Activated naive CD4-positive, alpha-beta T cell treated with anti-CD3 and anti-CD28 coated beads, Interleukin-2, amount 10 ng/mL, durations not matched to agents 7 days and 5 days (primary cell): ENCODE results near the gene CCDC141.

Experiments used
- CTCF ChIA-PET: fragments of 350-600 bp; sonication (Branson Sonifier 250); formaldehyde crosslinking; loops from one replicate; lab custom pipeline; 2021; ENCODE audit warnings: antibody characterized with exemption; lab: Charles Lee
- DNase-seq: peaks from one replicate; pipeline ENCODE4 v3.0.0-alpha.2; 2020
- H3K27ac Mint-ChIP-seq: one replicate; pipeline ENCODE4 v1.8.0; 2021; ENCODE audit warnings: mild to moderate bottlenecking, moderate library complexity, mixed read lengths
- H3K27me3 Mint-ChIP-seq: one replicate; pipeline ENCODE4 v1.8.0; 2021; ENCODE audit warnings: mild to moderate bottlenecking, mixed read lengths
- H3K36me3 Mint-ChIP-seq: one replicate; pipeline ENCODE4 v1.8.0; 2021; ENCODE audit warnings: mixed read lengths
- H3K4me1 Mint-ChIP-seq: one replicate; pipeline ENCODE4 v1.8.0; 2021; ENCODE audit warnings: mixed read lengths
- H3K4me3 Mint-ChIP-seq: one replicate; pipeline ENCODE4 v1.8.0; 2021; ENCODE audit warnings: mild to moderate bottlenecking, moderate library complexity, mixed read lengths
- H3K9me3 Mint-ChIP-seq: one replicate; pipeline ENCODE4 v1.8.0; 2021; ENCODE audit warnings: mixed read lengths

Gene CCDC141

DNA sequence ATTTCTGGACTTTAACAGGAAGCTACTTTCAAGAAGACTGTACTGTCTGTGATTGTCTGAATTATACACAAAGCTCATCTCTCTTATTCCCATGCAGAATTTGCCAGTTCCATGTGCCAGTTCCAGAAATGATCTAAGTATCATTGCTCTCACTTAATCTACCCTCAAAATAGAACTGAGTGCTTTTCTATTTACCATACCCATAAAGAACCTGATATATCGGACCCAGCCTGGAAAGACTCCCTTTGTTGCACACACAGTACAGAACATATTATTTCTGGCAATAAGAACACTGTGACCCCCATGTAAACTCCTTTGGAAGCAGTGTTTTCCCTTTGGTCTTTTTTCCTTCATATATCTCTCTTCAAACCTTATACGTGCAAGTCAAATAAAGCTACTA lies 140.4 kb downstream of the CCDC141 start:
- Mint-ChIP-seq H3K4me1 (peaks cover 11% of the 10 kb centered on the region), H3K27me3 (no peaks in the 10 kb centered on the region), H3K27ac (no peak overlapping the region), H3K4me3 (no peak overlapping the region), H3K36me3 (peaks cover 1% of the 10 kb centered on the region), H3K9me3 (no peaks in the 10 kb centered on the region)
- CTCF ChIA-PET, result interaction anchor here (0.7 to 1.7 kb wide), 7 partner anchors 9 to 209 kb away, joined by 3 to 8 read pairs (median 3); no protein-coding TSS in a partner anchor
- DNase-seq, result no peak

DNA sequence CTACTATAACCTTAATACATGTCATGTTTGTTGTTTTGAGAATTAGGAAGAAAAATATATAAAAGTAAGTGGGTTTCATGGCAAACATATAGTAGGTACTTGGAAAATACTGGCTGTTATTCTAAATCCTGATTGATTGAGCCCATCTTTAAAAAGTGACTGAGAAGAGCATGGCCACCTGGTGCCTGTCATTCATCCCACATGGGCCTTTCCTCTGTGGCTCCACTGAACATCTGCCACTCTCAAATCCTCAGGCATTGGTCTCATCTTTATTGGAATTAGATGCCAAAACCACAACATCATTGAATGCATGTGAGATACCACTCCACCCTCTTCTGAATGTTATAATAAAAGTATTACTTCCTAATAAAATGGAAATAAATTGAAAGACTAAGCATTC lies 141.1 kb downstream of the CCDC141 start:
- Mint-ChIP-seq H3K9me3 (no peaks in the 10 kb centered on the region), H3K36me3 (peaks cover 2% of the 10 kb centered on the region), H3K4me1 (peaks cover 9% of the 10 kb centered on the region), H3K27me3 (no peaks in the 10 kb centered on the region), H3K27ac (no peak overlapping the region), H3K4me3 (no peak overlapping the region)
- no peak for DNase-seq
- CTCF ChIA-PET, result interaction anchor here (1.3 to 1.7 kb wide), 4 partner anchors 10 to 18 kb away, joined by 3 to 8 read pairs (median 4); no protein-coding TSS in a partner anchor

DNA sequence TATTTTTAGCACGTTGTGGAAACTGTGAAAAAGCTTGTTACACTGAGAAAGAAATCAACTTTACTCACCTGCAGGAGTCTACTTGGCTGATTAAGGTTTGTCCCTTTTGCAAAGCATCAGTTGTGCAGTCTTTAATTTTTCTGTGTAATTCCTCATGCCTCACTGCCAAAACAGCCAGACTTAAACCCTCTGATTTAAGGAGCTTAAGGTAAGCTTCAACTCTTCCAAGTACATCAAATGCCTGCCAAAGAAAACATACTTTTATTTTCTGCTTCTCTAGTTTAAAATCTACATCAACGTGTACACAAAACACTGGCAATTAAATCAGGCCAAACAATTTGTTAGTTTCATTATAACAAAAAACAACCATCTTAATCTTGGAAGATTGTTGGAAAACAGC lies 144.7 kb downstream of the CCDC141 start:
- Mint-ChIP-seq H3K36me3 (peaks cover 2% of the 10 kb centered on the region), H3K4me3 (no peak overlapping the region), H3K9me3 (no peaks in the 10 kb centered on the region), H3K27ac (no peak overlapping the region), H3K27me3 (no peaks in the 10 kb centered on the region), H3K4me1 (no peaks in the 10 kb centered on the region)
- CTCF ChIA-PET, result interaction anchor here (1.0 to 1.9 kb wide), 2 partner anchors 8 to 12 kb away, joined by 3 to 5 read pairs; no protein-coding TSS in a partner anchor
- no peak for DNase-seq

DNA sequence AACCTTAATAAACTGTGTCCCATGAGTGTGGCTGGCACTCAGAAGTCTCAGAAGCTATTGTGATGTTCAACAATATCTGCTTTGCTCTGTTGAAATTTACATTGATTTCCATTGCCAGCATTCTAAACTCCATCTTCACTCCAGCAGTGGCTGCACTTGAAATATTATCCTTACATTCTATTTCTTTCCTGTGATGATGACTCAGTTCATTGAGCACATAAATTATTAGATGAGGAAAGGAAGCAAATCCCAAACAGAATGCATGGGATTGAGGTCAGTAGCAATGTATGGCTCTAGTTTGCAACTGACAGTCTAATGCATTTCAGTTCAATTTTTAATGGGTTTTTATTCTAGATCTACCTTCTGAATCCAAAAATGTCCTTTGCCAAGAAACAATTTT lies 150.3 kb downstream of the CCDC141 start:
- peaks cover 2% of the 10 kb centered on the region for H3K36me3 Mint-ChIP-seq
- no peak overlapping the region for H3K4me3 Mint-ChIP-seq
- H3K27ac Mint-ChIP-seq, result no peak overlapping the region
- no peaks in the 10 kb centered on the region for H3K9me3 Mint-ChIP-seq
- H3K27me3 Mint-ChIP-seq, result no peaks in the 10 kb centered on the region
- H3K4me1 Mint-ChIP-seq, result no peaks in the 10 kb centered on the region
- CTCF ChIA-PET, result interaction anchor here (0.6 to 1.7 kb wide), 2 partner anchors 12 to 398 kb away, joined by 3 to 5 read pairs; no protein-coding TSS in a partner anchor
- no peak for DNase-seq

DNA sequence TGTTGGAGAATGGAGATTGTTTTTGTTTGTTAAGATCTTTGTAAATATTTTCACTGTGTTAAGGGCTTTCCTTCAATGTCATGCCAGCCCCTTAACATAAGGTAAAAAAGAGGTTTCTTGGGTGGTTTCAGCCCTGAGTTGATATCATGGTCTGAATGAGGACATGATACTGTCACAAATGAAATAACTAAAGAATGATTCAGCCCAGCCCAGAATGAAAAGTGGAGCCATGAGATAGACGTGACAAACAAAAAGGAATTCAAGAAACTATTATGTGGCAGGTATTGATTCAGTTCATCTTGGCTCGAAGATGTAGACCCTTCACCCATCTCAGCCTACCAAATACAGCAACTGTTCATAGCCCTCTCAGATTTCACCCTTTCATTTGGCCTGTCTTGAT lies 154.1 kb downstream of the CCDC141 start:
- no peaks in the 10 kb centered on the region for H3K9me3 Mint-ChIP-seq
- CTCF ChIA-PET, result no interaction called here
- H3K27ac Mint-ChIP-seq, result no peak overlapping the region
- no peaks in the 10 kb centered on the region for H3K36me3 Mint-ChIP-seq
- H3K4me1 Mint-ChIP-seq, result no peaks in the 10 kb centered on the region
- no peaks in the 10 kb centered on the region for H3K27me3 Mint-ChIP-seq
- no peak overlapping the region for H3K4me3 Mint-ChIP-seq
- DNase-seq, result no peak

DNA sequence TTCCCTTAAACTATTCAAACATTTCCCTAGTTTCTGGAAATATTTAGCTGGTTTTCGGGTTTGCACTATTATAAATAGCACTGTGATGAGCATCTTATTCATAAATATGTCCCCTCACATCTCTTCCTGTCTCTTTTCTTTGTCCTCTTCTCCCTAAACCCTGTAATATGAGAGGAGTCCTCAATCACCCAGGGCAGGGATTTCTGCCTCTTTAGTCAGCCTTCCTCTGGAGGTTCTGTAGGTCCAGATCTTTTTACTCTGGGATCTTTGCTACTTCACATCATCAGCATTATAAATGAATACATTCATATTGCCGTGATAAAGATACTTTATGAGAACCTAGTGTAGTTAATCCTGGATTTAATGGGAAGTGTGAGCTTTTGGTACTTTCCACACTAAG lies 154.8 kb downstream of the CCDC141 start:
- DNase-seq, result no peak
- H3K4me1 Mint-ChIP-seq, result no peaks in the 10 kb centered on the region
- H3K9me3 Mint-ChIP-seq, result no peaks in the 10 kb centered on the region
- no peak overlapping the region for H3K4me3 Mint-ChIP-seq
- CTCF ChIA-PET, result interaction anchor here (2.0 to 3.4 kb wide), 2 partner anchors 125 to 235 kb away, joined by 9 to 26 read pairs; no protein-coding TSS in a partner anchor
- no peak overlapping the region for H3K27ac Mint-ChIP-seq
- H3K27me3 Mint-ChIP-seq, result no peaks in the 10 kb centered on the region
- no peaks in the 10 kb centered on the region for H3K36me3 Mint-ChIP-seq

DNA sequence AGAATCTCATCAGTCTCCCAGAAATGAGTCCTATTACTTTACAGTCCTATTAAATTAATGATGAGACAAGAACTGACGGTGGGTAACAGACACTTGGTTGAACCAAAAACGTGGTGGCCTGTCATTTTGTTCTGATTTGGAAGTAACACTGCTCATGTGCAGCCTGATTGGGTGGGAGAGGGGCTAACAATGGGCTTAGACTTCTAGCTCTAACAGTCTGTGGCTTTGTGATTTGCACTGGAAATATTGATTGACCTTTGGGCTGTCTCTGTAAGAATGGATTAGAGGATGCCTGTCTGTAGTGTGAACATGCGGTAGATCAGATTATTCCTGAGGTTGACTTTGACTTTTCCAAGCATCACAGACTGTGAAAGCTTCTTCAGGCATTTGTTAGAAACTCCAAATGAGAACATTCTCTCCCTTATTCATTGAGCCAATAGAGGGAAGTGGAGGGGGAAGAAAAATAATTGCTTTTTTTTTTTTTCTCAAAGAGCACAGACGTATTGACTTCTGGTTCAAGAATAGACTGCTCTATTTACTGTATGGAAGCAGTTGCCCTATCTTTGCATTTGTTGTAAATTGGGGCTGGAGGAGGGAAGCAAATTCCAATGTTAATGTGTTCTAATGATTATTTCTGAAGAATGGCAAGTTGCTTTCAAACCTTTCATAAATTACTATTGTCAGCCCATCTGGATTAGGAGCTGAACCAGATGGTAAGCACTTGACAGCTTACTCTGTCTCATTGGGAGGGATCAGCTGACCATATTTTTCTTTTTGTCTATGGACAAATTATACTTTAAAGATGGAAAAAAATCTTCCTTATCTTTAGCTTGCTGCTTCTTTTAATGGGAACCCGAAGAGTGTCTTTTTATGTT lies 156.9 kb downstream of the CCDC141 start:
- no peaks in the 10 kb centered on the region for H3K27me3 Mint-ChIP-seq
- no peak overlapping the region for H3K4me3 Mint-ChIP-seq
- no peaks in the 10 kb centered on the region for H3K9me3 Mint-ChIP-seq
- CTCF ChIA-PET, result interaction anchor here (0.9 to 3.4 kb wide), 7 partner anchors 12 to 240 kb away, joined by 3 to 26 read pairs (median 4); no protein-coding TSS in a partner anchor
- no peaks in the 10 kb centered on the region for H3K36me3 Mint-ChIP-seq
- H3K4me1 Mint-ChIP-seq, result no peaks in the 10 kb centered on the region
- DNase-seq, result no peak
- H3K27ac Mint-ChIP-seq, result no peak overlapping the region

DNA sequence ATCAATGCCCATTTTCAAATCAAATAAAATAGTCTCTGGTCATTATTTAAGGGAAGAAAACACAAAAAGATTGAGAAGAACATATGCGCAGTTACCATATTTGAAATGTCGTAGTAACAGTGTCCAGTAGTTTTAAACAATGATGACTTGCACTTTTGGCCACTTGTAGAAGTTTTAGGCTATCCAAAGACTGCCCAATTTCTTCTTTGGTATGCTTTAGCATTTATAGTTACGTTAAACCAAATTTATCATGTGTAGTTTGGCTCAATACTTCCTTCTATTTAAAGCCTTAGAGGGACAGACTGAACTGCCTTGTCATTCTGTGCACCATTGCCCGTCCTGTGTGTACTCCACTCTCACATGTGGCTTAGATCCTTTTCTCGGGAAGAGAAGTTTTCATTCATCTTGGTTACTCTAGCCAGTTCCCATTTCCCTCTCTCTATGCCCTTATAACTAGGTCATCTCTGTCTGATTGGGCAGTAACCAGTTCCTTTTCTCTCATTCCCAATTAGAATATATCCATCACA lies 157.9 kb downstream of the CCDC141 start:
- CTCF ChIA-PET, result interaction anchor here (1.0 to 4.8 kb wide), 12 partner anchors 13 to 327 kb away, joined by 3 to 53 read pairs (median 6); no protein-coding TSS in a partner anchor
- Mint-ChIP-seq H3K27me3 (no peaks in the 10 kb centered on the region), H3K4me3 (no peak overlapping the region), H3K27ac (peak overlapping the region; percentile 4), H3K9me3 (no peaks in the 10 kb centered on the region), H3K36me3 (no peaks in the 10 kb centered on the region), H3K4me1 (no peaks in the 10 kb centered on the region)
- DNase-seq, result no peak

DNA sequence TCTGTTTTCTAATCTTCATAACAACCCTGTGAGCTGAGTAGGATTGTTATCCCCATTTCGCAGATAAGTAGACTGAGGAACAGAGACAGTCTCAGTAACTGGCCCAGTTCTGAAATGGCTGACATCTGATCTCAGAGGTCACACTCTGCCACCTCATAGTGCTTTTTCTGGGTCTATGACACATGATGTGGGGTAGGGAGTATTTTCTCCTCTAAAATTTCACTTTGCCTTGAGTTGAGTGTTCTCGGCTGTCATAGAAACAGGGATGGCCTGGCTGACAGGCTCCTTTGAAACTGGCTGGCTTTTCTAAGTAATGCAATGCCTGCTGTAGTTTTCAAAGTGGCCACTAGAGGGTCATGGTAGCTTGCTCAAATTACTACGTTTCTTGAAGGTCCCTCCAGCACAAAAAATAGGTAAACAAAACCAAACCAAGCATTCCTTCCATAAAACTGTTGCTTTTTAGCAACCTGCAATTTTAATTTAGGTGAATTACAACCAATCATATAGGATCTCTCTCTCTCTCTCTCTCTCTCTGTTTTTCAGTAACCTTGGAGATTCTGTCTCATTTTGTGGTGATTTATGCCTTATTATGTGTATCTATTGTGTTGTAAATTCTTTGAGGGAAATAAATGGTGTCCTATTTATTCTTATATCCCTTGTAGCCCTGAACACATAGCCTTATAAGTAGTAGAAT lies 158.5 kb downstream of the CCDC141 start:
- CTCF ChIA-PET, result interaction anchor here (0.8 to 4.8 kb wide), 19 partner anchors 10 to 519 kb away, joined by 3 to 53 read pairs (median 4); no protein-coding TSS in a partner anchor
- H3K9me3 Mint-ChIP-seq, result no peaks in the 10 kb centered on the region
- no peak overlapping the region for H3K4me3 Mint-ChIP-seq
- no peaks in the 10 kb centered on the region for H3K4me1 Mint-ChIP-seq
- no peaks in the 10 kb centered on the region for H3K27me3 Mint-ChIP-seq
- H3K27ac Mint-ChIP-seq, result no peak overlapping the region
- H3K36me3 Mint-ChIP-seq, result no peaks in the 10 kb centered on the region
- peak; percentile 79 for DNase-seq

DNA sequence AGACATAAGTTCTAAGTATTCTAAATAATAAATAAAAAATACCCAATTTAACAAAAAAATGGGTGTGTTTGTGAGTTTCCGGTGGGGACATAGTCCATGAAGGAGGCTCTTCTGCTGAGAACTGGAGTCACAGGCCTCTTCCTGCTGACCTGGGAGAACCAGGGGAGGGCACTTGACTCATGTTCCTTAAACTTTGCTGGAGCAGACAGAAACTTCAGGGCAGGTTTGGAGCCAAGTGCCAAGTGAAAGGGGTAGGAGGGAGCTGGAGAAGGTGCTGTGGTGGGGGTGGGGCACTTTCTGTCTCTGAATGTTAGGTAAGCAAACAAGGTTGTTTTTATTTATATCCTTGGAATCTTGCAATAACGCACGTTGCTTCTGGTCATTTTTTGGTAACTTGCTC lies 163.9 kb downstream of the CCDC141 start:
- peaks cover 1% of the 10 kb centered on the region for H3K36me3 Mint-ChIP-seq
- H3K27ac Mint-ChIP-seq, result no peak overlapping the region
- no peak for DNase-seq
- H3K4me1 Mint-ChIP-seq, result no peaks in the 10 kb centered on the region
- H3K4me3 Mint-ChIP-seq, result no peak overlapping the region
- H3K27me3 Mint-ChIP-seq, result no peaks in the 10 kb centered on the region
- CTCF ChIA-PET, result interaction anchor here (0.8 kb wide), 1 partner anchor 252 kb away, joined by 4 read pairs; no protein-coding TSS in a partner anchor
- H3K9me3 Mint-ChIP-seq, result no peaks in the 10 kb centered on the region

DNA sequence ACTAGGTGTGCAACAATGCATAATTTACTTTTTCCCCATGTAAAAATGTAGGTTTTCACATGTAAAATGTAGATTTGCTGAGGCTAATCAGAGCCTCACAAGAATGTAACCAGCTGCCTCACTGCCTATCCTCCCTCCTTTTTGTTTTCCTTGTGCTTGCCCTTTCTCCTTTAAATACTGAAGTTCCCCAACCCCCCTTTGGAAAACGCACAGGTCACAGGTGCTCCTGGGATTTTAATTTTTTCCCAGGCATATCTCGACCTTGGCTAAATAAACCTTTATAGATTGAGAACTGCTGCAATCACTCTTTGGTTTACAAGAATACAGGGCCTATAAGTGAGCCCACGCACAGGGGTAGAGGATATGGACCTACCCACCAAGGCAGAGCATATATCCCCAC lies 165.5 kb downstream of the CCDC141 start:
- Mint-ChIP-seq H3K36me3 (peaks cover 1% of the 10 kb centered on the region), H3K4me3 (no peak overlapping the region), H3K9me3 (no peaks in the 10 kb centered on the region), H3K27ac (no peak overlapping the region), H3K27me3 (no peaks in the 10 kb centered on the region), H3K4me1 (no peaks in the 10 kb centered on the region)
- CTCF ChIA-PET, result interaction anchor here (1.7 kb wide), 1 partner anchor 245 kb away, joined by 4 read pairs; no protein-coding TSS in a partner anchor
- no peak for DNase-seq

DNA sequence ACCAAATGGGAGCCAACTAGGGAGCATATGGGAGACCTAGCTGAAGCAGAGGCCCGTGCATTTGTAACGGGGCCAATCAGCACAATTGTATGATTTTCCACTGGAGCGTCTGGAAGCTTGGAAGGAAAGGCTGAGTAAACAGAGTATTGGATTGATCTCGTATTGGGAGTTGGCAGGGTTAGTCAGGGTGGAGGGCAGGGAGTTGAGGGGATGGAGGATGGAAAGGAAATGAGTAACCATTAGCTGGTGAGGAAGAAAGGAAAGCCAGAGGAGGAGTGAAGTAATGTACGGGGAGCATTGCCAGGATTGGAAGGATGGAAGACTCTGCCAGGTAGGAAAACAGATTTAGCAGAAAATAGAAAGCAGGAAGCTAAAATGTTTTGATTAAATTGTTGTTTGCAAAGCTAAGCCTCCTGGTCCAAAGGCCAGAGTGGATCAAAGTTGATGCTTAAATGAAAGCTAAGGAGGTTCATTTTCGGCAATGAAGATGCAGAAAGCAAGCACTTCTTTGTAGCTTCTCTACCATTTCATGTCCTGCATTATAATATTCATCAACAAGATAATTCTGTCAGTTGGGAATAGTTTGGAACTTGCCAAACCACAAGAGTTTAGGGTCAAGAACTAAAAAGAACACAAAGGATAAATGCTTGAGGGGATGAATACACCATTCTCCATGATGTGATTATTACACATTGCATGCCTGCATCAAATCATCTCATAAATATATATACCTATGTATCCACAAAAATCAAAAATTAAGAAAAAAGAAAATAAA lies 167.1 kb downstream of the CCDC141 start:
- Mint-ChIP-seq H3K4me1 (no peaks in the 10 kb centered on the region), H3K27ac (no peak overlapping the region), H3K27me3 (no peaks in the 10 kb centered on the region), H3K36me3 (peaks cover 1% of the 10 kb centered on the region), H3K9me3 (no peaks in the 10 kb centered on the region), H3K4me3 (no peak overlapping the region)
- DNase-seq, result no peak
- CTCF ChIA-PET, result interaction anchor here (1.0 kb wide), 1 partner anchor 27 kb away, joined by 3 read pairs; no protein-coding TSS in a partner anchor

DNA sequence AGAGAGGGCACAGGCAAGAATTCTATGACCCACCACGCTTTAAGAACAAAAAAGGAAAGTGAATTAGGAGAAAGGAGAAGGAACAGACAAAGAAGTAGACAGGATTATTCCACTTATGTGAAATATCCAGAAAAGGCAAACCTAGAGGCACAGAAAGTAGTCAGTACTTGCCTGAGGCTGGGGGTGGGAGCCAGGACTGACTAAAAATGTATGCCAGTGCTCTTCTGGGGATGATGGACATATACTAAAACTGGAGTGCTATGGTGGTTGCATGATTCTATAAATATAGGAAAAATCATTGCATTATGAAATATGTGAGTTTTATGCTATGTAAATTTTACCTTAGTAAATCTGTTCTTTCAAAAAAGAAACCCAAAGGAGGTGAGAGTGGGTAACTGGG lies 168.9 kb downstream of the CCDC141 start:
- peaks cover 3% of the 10 kb centered on the region for H3K36me3 Mint-ChIP-seq
- H3K9me3 Mint-ChIP-seq, result no peaks in the 10 kb centered on the region
- no peak overlapping the region for H3K4me3 Mint-ChIP-seq
- H3K4me1 Mint-ChIP-seq, result no peaks in the 10 kb centered on the region
- CTCF ChIA-PET, result interaction anchor here (1.5 kb wide), 1 partner anchor 9 kb away, joined by 5 read pairs; no protein-coding TSS in a partner anchor
- no peak for DNase-seq
- H3K27ac Mint-ChIP-seq, result no peak overlapping the region
- no peaks in the 10 kb centered on the region for H3K27me3 Mint-ChIP-seq
